ENCODE results near the gene ACVR1C. TPM values are rescaled to one million over a fixed set of nuclear protein-coding genes. Genes with fewer than 3 reads are reported as not detected.

The ACVR1C gene
- polyA plus RNA-seq, 3 donors: 0.13 to 0.37 (median 0.26) TPM

GRCh38 chr2:157500334-157500733 lies 128.3 kb downstream of the ACVR1C start:
- no peak for DNase-seq (ENCODE audit: low read depth in 3 of 3, low spot score in 2 of 3)

GRCh38 chr2:157498483-157498882 lies 130.2 kb downstream of the ACVR1C start:
- no peak for DNase-seq (ENCODE audit: low read depth in 3 of 3, low spot score in 2 of 3)

GRCh38 chr2:157497638-157498314 lies 130.9 kb downstream of the ACVR1C start:
- DNase-seq (ENCODE audit: low read depth in 3 of 3, low spot score in 2 of 3): no peak

- DNase-seq (ENCODE audit: low read depth in 3 of 3, low spot score in 2 of 3): peak in 2 of 3 donors; percentile 38 to 44
Observed at GRCh38 chr2:157492189-157492773, 136.4 kb downstream of the ACVR1C start.

GRCh38 chr2:157489983-157490382 lies 138.7 kb downstream of the ACVR1C start:
- DNase-seq (ENCODE audit: low read depth in 3 of 3, low spot score in 2 of 3): no peak

- no peak for DNase-seq (ENCODE audit: low read depth in 3 of 3, low spot score in 2 of 3)
Observed at GRCh38 chr2:157488877-157489276, 139.8 kb downstream of the ACVR1C start.

GRCh38 chr2:157487747-157488146 lies 140.9 kb downstream of the ACVR1C start:
- DNase-seq (ENCODE audit: low read depth in 3 of 3, low spot score in 2 of 3): no peak

GRCh38 chr2:157487271-157487610 lies 141.4 kb downstream of the ACVR1C start:
- DNase-seq (ENCODE audit: low read depth in 3 of 3, low spot score in 2 of 3): no peak

GRCh38 chr2:157486596-157487270 lies 141.9 kb downstream of the ACVR1C start:
- no peak for DNase-seq (ENCODE audit: low read depth in 3 of 3, low spot score in 2 of 3)

GRCh38 chr2:157480182-157480961 lies 148.3 kb downstream of the ACVR1C start:
- DNase-seq (ENCODE audit: low read depth in 3 of 3, low spot score in 2 of 3): no peak

- no peak for DNase-seq (ENCODE audit: low read depth in 3 of 3, low spot score in 2 of 3)
Observed at GRCh38 chr2:157479081-157480027, 149.3 kb downstream of the ACVR1C start.

GRCh38 chr2:157477919-157478318 lies 150.7 kb downstream of the ACVR1C start:
- no peak for DNase-seq (ENCODE audit: low read depth in 3 of 3, low spot score in 2 of 3)

GRCh38 chr2:157476953-157477709 lies 151.5 kb downstream of the ACVR1C start:
- no peak for DNase-seq (ENCODE audit: low read depth in 3 of 3, low spot score in 2 of 3)

Other genes starting within 250 kb of the ACVR1C start
- 1 to 10 TPM; 1.6 to 2.1 (median 1.9) TPM for gene CYTIP, start 184.8 kb downstream of the ACVR1C start, polyA plus RNA-seq (ENCODE audit: insufficient read length in 3 of 3)
- 10 to 100 TPM; 30.8 to 34.3 (median 32.3) TPM for gene ACVR1, start 247.5 kb upstream of the ACVR1C start, polyA plus RNA-seq (ENCODE audit: insufficient read length in 3 of 3)

Data from right renal cortex interstitium (tissue), 3 donors.